ENCODE data around the gene TPRG1.

The TPRG1 gene

DNA sequence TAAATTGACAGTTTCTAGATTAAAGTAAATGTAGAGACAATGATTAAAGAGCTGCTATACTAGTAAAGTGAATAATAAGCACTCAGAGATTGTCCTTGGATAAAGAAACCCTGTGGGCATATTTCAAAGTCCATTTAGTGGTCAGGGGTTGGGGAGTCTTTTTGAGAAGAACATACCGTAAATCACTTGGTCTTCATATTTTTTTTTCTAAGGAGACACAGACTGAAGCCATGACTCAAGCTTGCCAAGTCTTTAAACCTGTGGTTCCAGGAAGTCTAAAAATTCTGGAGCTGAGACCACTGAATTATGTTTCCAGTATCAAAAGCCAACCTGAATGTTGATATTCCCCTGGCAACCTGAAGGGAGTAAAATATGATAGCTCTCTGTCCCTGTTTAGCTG lies 171.0 kb downstream of the TPRG1 start:
- H3K36me3 Mint-ChIP-seq (ENCODE audit: low read depth): no peaks in the 10 kb centered on the region
- H3K9me3 Mint-ChIP-seq: no peaks in the 10 kb centered on the region
- no peak overlapping the region for H3K4me3 Mint-ChIP-seq
- ATAC-seq (no peak), DNase-seq (no peak)
- no peaks in the 10 kb centered on the region for H3K27me3 Mint-ChIP-seq
- no peak overlapping the region for H3K27ac Mint-ChIP-seq
- peaks cover 4% of the 10 kb centered on the region for H3K4me1 Mint-ChIP-seq

DNA sequence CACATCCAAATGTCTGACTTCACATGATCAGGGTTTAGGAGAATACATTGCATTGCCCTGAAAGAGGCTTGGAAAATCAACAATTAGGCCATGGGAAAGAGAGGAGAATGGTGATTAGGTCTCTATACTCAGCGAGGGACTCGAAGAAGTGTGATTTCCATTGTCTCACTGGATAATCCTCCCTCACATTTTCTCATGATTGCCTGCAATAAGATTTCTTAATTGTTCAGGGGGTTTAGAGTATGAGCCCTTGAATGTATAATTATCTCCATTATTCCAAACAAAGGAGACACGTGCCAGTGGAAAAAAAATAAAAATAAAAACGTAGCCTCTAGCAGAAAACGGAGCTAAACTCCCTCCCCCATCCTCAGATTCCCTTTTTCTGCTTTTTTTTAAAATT lies 173.2 kb downstream of the TPRG1 start:
- Mint-ChIP-seq H3K4me3 (no peak overlapping the region), H3K4me1 (peaks cover 4% of the 10 kb centered on the region), H3K36me3 (ENCODE audit: low read depth) (no peaks in the 10 kb centered on the region), H3K27me3 (no peaks in the 10 kb centered on the region), H3K9me3 (no peaks in the 10 kb centered on the region), H3K27ac (no peak overlapping the region)
- ATAC-seq (no peak), DNase-seq (no peak)

DNA sequence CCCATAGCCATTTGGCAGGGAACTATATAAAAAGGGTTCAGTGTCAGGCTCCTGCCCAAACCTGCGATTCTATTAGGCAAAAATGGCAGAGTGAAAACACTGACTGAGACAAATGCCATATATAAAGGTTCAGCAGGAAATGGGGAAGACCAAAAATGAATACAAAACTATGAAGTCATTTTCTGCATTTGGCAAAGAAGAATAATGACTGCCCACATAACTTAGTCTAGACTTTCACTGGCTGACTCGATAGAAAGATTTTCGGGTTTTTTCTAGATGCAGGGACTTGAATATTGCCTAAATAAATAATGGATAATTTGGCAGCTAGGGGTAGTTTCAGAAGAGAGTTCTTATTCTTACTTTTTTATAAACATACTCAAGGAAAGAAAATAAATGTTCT lies 178.0 kb downstream of the TPRG1 start:
- H3K36me3 Mint-ChIP-seq (ENCODE audit: low read depth): no peaks in the 10 kb centered on the region
- H3K27ac Mint-ChIP-seq: no peak overlapping the region
- peaks cover 4% of the 10 kb centered on the region for H3K9me3 Mint-ChIP-seq
- DNase-seq: no peak
- no peaks in the 10 kb centered on the region for H3K27me3 Mint-ChIP-seq
- H3K4me3 Mint-ChIP-seq: no peak overlapping the region
- no peak for ATAC-seq
- peaks cover 5% of the 10 kb centered on the region for H3K4me1 Mint-ChIP-seq

DNA sequence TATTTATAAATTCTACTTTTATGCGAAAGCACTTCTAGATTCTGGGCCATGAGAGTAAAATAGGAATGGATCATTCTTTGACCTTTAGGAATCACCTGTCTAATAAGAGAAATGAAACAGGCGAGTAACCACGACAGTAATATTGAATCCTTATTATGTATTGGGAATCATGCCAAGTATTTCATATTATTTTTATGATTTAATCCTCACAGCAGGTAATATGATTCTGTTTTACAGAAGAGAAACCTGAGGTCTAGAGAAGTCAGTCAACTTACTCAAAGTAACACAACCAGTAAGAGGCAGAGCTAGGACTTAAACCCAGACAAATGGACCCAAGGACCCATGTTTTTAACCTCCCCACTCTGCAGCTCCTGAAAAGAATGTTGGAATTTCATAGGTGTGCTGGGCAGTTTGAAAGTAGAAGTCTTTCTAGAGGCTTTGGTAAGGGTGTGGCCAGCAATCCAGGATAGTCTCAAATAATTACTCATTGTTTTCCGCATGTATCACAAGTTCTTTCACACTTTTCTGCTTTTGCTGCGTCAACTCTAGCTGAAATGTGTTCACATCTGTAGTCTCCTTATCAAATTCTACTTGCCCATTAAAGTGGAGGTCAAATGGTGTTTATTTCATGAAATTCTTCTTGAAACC lies 181.7 kb downstream of the TPRG1 start:
- H3K36me3 Mint-ChIP-seq (ENCODE audit: low read depth): no peaks in the 10 kb centered on the region
- DNase-seq (no peak), ATAC-seq (no peak)
- H3K27me3 Mint-ChIP-seq: no peaks in the 10 kb centered on the region
- no peak overlapping the region for H3K4me3 Mint-ChIP-seq
- peaks cover 4% of the 10 kb centered on the region for H3K9me3 Mint-ChIP-seq
- H3K27ac Mint-ChIP-seq: no peak overlapping the region
- H3K4me1 Mint-ChIP-seq: peaks cover 24% of the 10 kb centered on the region

DNA sequence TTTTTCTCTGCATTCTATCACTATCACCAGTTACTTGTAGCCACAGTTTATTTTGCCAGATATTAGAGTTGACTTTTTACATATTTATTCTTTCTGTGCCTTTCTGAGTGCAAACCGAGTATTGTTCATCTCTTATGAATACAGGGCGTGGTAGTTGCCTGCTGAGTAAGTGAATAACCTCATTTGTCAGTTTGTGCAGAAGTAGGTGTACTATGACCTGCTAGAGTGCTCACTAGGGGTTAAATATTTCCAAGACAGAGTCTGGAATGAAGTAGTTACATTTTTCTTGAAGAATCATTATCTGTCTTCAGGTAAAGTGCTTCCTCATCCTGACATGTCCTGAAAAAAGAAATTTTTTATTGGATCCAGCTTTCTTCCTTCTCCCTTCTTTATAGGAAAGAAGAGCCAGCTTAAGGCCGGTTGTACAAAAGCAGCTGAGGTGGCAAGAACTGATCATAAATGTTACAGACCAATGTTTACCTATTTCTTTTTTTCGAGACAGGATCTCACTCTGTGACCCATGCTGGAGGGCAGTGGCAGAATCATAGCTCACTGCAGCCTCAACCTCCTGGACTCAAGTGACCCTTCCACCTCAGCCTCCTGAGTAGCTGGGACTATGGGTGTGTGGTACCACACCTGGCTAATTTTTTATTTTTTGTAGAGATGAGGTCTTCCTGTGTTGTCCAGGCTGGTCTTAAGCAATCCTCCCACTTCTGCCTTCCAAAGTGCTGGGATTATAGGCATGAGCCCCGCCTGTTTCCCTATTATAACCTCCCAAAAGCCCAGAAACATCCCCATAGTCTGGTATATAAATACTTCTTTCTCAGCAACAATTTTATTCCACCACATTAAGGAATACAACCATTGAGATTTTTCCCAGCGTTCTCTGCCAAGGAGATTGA lies 182.5 kb downstream of the TPRG1 start:
- no peak for ATAC-seq
- H3K27ac Mint-ChIP-seq: no peak overlapping the region
- peaks cover 24% of the 10 kb centered on the region for H3K4me1 Mint-ChIP-seq
- peaks cover 4% of the 10 kb centered on the region for H3K9me3 Mint-ChIP-seq
- no peak for DNase-seq
- H3K36me3 Mint-ChIP-seq (ENCODE audit: low read depth): no peaks in the 10 kb centered on the region
- no peak overlapping the region for H3K4me3 Mint-ChIP-seq
- H3K27me3 Mint-ChIP-seq: no peaks in the 10 kb centered on the region

DNA sequence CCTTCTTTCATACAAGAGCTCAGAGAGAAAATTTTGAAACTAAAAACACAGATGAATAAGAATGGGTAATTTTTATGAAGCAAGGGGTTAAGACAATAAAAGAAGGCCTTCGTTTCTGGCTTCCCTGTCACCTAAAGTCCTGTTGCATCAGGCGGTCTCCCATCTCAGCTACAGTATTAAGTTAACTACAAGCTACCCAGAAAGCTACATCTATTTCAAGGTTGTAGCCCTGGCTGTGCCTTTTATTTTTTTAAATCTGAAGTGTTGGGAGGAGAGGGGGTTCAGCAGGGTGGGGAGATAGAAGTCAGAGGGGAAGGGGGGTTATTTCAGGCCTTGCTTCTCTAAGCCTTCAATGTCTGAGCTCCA lies 183.3 kb downstream of the TPRG1 start:
- Mint-ChIP-seq H3K4me1 (peaks cover 24% of the 10 kb centered on the region), H3K36me3 (ENCODE audit: low read depth) (no peaks in the 10 kb centered on the region), H3K27ac (no peak overlapping the region), H3K4me3 (no peak overlapping the region), H3K9me3 (peaks cover 4% of the 10 kb centered on the region), H3K27me3 (no peaks in the 10 kb centered on the region)
- no peak for DNase-seq
- no peak for ATAC-seq

DNA sequence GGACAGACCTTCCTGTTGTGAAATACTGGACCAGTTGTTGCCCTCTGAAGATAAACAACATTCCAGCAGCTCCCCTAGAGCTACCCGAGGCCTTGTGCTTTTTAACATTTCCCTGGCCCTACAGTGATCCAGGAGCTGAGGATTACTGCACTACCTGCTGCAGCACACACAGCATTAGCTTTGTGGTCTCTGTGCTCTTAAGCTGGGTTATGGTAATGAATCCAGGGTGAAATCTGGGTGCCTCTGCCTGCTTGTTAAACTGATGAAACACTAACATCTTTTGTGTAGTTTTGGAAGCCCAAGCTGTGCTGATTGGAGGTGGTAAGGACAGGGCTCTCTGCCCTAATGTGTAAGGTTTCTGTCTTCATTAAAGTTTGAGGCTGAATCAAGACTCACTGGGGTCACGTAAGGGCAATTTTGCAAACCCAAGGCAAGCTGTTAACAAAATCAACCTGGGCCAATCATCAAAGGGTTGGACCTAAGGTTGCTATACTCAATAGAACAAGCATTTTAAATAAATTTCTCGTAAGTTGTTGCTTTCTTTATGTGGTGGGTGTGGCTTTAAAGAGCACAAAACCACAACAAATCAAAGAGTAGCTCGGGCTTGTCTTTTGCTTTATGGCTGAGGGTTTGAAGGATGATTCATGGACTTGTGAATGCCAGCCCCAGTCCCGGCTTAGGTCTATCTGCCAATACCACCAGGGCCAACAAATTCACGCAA lies 183.9 kb downstream of the TPRG1 start:
- H3K4me1 Mint-ChIP-seq: peaks cover 24% of the 10 kb centered on the region
- H3K27me3 Mint-ChIP-seq: no peaks in the 10 kb centered on the region
- peak; percentile 95 for ATAC-seq
- peak; percentile 24 for DNase-seq
- H3K9me3 Mint-ChIP-seq: peaks cover 4% of the 10 kb centered on the region
- no peaks in the 10 kb centered on the region for H3K36me3 Mint-ChIP-seq (ENCODE audit: low read depth)
- H3K4me3 Mint-ChIP-seq: peak overlapping the region; percentile 38
- peak overlapping the region; percentile 16 for H3K27ac Mint-ChIP-seq

DNA sequence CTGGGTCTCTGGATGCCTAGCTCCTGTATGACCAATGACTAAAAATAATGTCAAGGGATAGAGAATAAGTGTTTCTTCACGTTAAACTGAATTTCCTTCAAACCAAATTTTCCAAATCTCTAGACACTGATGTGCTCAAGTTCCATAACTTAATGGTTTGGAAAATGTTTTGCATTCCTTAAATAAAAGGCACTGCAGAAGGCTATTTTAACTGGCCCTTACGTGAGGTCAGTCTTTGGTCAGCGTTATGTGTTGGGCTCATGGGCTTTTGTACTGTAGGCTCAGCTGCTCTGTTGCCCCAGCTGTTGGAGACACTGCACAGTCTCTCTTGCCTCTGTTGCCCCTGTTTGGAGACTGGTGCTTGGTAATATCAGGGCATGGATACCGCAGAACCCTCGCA lies 188.5 kb downstream of the TPRG1 start:
- Mint-ChIP-seq H3K4me3 (no peak overlapping the region), H3K27me3 (no peaks in the 10 kb centered on the region), H3K9me3 (peaks cover 3% of the 10 kb centered on the region), H3K27ac (no peak overlapping the region), H3K36me3 (ENCODE audit: low read depth) (no peaks in the 10 kb centered on the region), H3K4me1 (peaks cover 16% of the 10 kb centered on the region)
- DNase-seq (no peak), ATAC-seq (no peak)

DNA sequence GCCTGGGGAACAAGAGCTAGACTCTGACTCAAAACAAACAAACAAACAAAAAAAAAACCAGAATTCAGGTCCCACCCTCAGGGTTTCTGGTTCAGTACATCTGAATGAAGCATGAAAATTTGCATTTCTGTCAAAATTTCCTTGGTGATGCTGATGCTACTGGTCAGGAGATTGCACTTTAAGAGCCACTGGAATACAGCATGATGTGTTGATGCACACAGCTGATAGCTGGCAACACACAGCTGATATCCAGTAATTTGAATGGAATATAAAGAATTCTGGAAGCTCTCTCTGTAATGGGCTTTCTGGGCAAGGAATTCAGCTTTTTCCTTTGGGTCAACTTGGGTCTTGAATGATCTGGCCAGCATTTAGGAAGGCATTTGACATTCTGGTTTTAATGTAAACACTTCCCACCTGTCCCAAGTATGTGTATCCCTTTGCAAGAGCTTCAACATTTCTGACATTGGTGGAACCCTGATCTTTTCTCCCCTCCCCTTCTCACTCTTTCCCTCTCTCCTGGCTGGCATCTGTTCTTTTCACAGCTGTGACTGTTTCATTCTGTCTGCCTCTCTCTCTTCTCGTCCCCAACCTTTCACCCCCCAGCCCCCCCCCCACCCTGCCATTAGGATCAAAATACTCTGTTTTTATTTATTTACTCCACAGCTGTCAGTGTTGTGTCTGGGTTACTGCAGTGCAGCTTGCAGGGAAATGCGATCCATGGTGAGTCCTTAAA lies 189.5 kb downstream of the TPRG1 start:
- H3K27me3 Mint-ChIP-seq: no peaks in the 10 kb centered on the region
- DNase-seq (no peak), ATAC-seq (no peak)
- no peaks in the 10 kb centered on the region for H3K36me3 Mint-ChIP-seq (ENCODE audit: low read depth)
- peaks cover 7% of the 10 kb centered on the region for H3K4me1 Mint-ChIP-seq
- peaks cover 3% of the 10 kb centered on the region for H3K9me3 Mint-ChIP-seq
- no peak overlapping the region for H3K4me3 Mint-ChIP-seq
- no peak overlapping the region for H3K27ac Mint-ChIP-seq

DNA sequence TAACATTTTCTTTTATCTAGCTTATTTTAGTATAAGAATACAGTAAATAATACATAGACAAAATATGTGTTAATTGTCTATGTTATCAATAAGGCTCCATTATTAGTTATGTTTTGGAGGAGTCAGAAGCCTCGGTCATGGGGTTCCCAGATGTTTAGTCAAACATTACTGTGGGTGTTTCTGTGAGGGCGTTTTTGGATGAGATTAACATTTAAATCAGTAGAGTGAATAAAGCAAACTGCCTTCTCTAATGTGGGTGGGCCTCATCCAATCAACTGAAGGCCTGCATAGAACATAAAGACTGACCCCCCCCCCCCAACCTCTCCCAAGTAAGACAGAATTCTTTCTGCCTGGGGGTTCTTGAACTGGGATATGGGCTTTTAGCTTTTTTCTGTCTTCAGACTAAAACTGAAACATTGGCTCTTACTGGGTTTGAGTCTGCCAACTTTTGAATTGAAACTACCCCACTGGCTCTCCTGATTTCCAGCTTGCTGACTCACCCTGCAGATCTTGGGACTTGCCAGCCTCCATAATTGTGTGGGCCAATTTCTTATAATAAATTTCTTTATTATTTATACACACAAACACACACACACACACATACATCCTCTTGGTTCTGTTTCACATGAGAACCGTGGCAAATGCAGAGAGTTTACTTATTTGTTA lies 192.0 kb downstream of the TPRG1 start:
- DNase-seq (no peak), ATAC-seq (no peak)
- Mint-ChIP-seq H3K27ac (no peak overlapping the region), H3K36me3 (ENCODE audit: low read depth) (no peaks in the 10 kb centered on the region), H3K27me3 (no peaks in the 10 kb centered on the region), H3K4me1 (peaks cover 2% of the 10 kb centered on the region), H3K9me3 (peaks cover 3% of the 10 kb centered on the region), H3K4me3 (no peak overlapping the region)

DNA sequence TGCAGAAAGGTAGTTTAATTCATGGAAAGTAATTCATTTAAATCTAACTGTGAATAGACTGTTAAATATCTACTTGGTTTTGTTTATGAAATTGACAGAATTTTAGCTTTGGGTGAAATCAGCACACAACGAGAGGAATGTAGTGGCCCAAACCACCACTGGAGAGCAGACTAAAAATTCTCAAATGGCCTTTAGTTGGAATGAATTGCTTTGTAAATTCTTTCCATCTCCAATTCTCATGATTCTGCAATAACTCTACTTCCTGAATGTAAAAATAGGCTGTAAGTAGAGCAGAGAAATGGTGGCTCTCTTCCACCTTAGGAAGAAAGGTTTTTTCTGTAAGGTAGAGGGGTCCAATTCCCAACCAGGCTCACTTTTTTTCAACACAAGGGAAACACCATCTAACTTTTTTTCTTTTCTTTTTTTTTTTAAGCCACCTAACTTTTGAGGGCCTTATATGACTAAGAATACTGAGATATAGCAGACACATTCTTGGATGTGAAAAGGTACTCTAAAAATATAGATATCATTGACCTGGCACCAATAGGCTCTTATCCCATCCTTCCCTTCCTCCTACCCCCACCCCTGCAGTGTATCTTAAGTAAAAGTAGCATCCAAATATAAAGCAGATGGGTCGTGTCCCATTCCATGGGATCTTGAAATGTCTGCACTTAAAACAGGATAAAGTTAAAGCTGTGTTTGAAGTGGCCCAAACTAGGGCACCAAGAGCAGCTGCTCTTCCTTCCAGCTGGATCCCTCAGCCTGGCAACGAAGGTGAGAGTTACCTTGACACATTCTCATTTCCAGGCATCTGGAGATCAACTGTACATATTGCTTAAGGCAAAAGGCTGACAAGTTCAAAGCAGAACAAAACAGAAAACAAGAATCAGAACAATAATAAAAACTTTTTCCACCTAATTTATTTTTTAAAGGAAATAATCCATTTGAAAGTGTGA lies 194.1 kb downstream of the TPRG1 start:
- Mint-ChIP-seq H3K9me3 (peaks cover 3% of the 10 kb centered on the region), H3K27ac (no peak overlapping the region), H3K27me3 (no peaks in the 10 kb centered on the region), H3K36me3 (ENCODE audit: low read depth) (no peaks in the 10 kb centered on the region), H3K4me3 (no peak overlapping the region), H3K4me1 (peaks cover 2% of the 10 kb centered on the region)
- no peak for ATAC-seq
- no peak for DNase-seq

DNA sequence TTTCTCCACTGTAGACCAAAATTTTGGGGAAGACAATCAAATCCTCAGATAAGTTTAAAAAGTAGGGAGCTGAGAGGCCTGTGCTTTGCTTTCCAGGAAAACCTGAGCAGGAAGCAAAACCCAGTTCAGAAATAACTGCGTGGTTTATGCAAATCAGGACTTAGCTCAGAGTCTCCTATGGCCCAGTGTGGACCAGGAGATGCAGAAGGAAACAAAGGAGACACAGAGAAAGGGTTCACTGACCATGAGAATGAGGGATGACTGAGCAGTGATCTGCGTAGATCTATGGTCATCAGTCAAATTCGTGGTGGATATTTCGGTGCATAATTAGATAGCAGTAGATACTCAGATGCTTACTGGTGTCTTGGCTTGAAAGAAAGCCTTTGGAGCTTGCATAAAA lies 196.6 kb downstream of the TPRG1 start:
- H3K4me1 Mint-ChIP-seq: no peaks in the 10 kb centered on the region
- no peak for DNase-seq
- no peak overlapping the region for H3K4me3 Mint-ChIP-seq
- H3K27ac Mint-ChIP-seq: no peak overlapping the region
- no peak for ATAC-seq
- no peaks in the 10 kb centered on the region for H3K27me3 Mint-ChIP-seq
- no peaks in the 10 kb centered on the region for H3K36me3 Mint-ChIP-seq (ENCODE audit: low read depth)
- H3K9me3 Mint-ChIP-seq: no peaks in the 10 kb centered on the region

DNA sequence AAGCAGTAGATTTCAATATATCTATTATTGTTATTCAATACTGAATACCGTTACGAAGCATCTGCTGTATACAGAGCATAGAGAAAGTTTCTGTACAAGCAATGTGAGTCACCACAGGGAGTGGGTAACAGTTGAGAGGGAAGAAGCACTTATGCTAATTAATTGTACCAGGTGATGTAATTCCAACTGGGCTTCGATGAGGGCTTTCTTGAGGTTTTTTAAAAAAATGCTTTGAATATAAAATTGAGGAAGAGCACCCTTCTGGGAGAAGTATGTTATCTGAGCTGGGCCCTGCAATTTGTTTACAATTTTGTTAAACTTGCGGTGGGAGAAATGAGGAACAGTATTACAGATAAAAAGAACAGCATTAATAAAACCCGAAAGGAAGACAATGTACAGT lies 197.9 kb downstream of the TPRG1 start:
- Mint-ChIP-seq H3K27me3 (no peaks in the 10 kb centered on the region), H3K4me3 (no peak overlapping the region), H3K9me3 (no peaks in the 10 kb centered on the region), H3K27ac (no peak overlapping the region), H3K4me1 (no peaks in the 10 kb centered on the region), H3K36me3 (ENCODE audit: low read depth) (no peaks in the 10 kb centered on the region)
- ATAC-seq: no peak
- DNase-seq: no peak

Measured in activated naive CD8-positive, alpha-beta T cell treated with anti-CD3 and anti-CD28 coated beads, Interleukin-2, amount 50 U/mL, for 24 hours (primary cell).